ENCODE measurements around the gene CEP44.
"Not testable (repeated sequence)": the region's sequence is repeated elsewhere in the genome, so short reads cannot be mapped to it uniquely, and the experiment has no call there.

GRCh38 chr4:174294641-174295040 lies 10.9 kb downstream of the CEP44 start:
- TF ChIP-seq POLR2A, CTCF (IDR thresholded peaks at IDR 0.05): not testable (repeated sequence)
